GM19240 (cell line): ENCODE measurements around the gene HTT.

ENCODE experiments used
- DNase-seq: peaks from one replicate; pipeline ENCODE4 v3.0.0; 2011; ENCODE audit warnings: low spot score; ENCODE audit not compliant: insufficient read length

HTT gene

DNA sequence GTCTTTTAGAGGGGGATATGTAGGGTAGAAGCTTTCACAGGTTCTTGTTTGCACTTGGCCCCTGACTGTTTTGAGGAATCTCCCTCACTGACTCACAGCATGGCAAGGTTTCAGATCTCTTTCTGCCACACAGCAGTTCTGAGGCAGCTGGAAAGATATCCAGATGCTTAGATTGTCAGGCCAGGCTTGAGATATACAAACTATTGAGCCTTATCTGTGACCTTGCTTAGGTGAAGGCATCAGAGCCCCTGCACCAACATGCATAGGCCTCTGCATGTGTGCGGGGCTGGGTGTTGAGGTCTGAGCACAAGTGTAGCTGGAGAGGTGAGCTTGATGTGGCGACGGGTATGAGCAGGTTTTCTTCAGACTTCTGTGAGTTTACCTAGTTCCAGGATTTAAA lies 93.5 kb downstream of the HTT start:
- no peak for DNase-seq

DNA sequence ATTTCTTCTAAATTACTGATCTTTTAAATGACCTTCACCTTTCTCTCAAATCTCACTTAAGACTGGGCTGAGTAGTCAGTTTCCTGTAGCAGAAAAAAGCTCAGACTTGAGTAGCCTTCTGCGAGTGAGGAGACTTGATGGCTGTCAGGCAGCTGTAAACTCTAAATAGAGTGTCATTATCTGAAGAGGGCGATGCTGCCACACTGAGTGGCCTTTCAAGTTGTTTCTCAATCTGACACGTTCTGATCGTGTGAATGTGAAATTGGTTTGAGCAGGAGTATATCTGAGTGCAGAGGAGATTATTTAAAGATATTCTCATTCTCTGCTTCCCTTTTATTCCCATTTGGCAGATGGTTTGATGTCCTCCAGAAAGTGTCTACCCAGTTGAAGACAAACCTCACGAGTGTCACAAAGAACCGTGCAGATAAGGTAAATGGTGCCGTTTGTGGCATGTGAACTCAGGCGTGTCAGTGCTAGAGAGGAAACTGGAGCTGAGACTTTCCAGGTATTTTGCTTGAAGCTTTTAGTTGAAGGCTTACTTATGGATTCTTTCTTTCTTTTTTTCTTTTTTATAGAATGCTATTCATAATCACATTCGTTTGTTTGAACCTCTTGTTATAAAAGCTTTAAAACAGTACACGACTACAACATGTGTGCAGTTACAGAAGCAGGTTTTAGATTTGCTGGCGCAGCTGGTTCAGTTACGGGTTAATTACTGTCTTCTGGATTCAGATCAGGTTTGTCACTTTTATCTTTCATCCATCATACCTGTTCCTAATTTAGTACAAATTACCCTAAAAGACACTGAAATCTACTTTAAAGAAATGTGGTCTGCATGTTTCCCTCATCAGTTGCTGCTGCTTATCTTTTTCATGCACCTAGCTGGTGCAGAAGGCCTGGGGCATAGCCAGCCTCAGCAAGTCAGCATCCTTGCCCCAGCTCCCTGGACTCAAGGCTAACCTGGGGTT lies 100.2 kb downstream of the HTT start:
- DNase-seq = no peak

DNA sequence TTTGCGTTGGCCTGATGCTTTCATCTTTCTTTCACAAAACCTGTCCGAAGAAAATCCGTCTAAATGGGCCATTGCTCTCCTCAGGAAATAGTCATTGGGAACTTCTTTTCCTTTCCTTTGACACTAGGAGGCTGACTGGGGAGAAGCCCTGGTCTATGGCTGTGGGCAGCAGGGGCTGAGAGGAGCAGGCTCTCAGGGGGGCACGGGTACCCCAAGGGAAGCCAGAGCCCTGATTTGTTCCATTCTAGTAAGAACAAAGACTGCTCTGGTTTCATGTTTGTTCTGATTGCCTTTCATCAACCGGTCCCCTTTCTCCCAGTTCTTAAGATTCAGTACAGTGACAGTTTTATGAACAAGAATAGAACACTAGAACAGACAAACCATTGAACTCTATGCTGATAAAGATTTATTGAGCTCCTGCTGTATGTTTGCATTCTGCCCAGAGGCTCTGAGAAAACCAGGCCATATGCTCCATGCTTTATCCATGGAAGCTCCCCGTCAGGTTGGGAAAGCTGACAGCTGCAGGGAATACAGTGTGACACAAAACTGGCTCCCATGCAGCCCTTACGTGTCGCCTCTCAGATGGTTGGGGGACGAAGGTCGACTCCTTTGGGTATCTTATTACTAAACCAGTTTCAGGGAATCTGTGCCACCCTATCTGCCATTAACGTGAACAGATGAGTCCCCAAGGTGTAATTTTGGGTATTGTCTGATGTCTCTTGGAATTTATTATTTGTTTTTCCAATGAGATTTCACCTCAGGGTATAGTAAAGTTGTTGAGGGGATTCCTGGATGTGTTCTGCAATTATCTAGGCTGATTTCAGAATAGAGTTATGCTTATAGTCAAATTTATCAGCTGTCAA lies 102.1 kb downstream of the HTT start:
- no peak for DNase-seq

DNA sequence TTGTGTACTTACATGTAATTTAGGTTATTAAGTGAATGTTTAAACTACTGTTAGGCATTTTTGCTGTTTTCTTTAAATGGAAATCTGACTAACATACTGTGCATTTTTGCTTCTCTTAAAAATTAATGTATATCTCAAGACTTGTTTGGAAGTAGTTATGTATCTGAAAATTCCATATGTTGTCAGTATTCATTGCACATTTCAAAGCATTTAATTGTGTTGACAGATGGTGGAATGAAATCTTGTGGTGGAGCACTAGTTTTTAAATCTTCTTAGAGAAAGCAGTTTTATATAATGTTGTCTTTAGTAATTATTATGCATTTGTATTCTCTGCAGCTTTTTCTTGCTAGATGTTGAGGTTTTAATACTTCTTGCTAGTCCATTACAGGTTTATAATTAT lies 102.9 kb downstream of the HTT start:
- DNase-seq = no peak

DNA sequence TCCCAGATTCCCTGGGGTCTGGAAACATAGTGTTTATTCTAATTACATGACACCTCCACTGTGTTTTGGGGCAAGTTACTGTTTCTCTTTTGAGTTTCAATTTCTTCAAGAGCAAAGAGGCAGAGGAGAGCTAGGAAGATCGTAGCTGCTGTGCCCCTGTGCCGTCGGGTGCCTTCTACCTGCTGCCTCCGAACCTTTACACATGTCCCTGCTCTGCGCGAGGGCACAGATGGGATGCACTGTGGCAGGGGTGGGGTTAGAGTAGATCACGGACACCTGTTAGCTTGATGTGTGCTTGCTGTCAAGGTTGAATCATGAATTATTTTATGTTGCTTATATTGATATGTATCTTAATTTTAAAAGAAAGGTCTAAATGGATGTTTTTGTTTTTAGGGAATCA lies 103.4 kb downstream of the HTT start:
- DNase-seq = no peak

DNA sequence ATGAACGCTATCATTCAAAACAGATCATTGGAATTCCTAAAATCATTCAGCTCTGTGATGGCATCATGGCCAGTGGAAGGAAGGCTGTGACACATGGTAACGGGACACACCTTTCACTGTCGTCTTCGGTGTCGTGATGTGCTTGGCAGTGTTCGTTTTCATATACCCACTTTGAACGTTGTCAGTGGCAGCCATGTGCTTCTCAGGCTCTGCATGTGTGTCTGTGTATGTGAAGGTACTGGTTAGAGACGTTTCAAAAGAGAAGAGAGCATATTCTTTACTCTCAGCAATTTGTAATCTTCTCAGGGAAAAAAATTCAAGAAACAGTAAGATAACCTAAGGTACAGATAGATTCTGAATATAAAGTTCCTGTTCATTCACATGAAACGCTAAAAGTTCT lies 103.9 kb downstream of the HTT start:
- DNase-seq = no peak

DNA sequence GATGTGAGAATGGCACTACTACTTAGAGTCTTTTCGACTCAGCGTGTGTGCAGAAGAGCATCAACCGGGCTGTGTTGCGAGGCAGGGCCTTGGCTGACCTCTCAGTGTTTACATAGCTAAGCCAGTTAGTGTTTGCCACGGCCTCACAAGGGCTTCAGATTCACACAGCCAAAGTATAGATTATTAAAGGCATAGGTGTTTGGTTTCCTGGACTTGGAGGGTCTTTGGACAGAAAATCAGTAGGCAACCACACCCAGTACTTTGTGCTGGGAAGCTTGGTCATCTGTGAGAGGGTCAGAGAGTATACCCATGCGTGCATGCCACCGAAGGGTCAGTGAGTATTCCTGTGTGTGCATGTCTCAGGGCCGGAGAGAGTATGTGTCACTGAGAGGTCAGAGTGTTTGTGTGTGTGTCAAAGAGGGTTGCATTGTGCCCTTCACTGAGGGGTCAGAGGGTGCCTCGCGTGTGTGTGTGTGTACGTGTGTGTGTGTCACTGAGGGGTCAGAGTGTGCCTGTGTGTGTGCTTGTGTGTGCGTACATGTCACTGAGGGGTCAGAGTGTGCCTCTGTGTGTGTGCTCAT lies 104.7 kb downstream of the HTT start:
- no peak for DNase-seq

DNA sequence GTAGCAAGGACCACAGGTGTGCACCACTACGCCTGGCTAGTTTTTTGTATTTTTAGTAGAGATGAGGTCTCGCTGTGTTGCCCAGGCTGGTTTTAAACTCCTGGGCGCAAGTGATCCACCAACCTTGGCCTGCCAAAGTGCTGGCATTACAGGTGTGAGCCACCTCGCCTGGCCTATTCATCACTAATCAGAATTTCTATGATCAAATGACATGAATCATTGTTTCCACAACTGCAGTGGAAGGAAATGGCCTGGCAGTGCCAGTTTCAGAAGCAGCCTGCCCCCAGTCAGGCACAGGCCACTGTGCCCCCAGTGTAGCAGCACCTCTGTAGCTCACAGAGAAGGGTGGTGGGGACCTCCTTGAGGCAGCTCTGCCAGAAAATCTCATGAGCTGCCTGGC lies 108.5 kb downstream of the HTT start:
- no peak for DNase-seq

DNA sequence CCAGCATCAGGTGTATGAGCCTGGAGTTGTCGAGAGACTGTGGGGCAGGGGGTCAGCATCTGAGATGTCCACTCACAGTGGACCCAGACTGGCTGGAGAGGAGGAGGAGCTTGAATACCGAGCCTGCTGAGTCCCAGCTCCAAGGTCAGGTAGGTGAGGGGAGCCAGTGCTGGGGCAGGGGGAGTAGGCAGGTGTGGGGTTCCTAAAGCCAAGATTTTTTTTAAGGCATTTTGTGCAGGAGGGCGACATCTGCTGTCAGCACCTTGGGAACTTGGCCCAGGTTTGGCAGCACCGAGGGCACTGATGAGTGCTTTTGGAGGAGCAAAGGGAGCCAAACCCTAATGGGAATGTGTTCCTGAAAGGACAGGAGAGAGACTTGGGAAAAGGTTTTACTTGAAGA lies 110.2 kb downstream of the HTT start:
- DNase-seq = no peak

DNA sequence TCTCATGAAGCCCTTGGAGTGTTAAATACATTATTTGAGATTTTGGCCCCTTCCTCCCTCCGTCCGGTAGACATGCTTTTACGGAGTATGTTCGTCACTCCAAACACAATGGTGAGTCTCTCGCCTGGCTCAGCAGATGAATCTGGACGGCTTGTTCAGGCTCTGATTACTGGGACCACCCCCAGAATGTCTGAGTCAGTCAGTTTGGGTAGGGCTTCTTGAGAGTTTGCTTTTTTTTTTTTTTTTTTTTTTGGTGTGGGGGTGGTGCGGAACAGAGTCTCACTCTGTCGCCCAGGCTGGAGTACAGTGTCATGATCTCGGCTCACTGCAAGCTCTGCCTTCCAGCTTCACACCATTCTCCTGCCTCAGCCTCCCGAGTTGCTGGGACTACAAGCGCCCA lies 112.1 kb downstream of the HTT start:
- no peak for DNase-seq

DNA sequence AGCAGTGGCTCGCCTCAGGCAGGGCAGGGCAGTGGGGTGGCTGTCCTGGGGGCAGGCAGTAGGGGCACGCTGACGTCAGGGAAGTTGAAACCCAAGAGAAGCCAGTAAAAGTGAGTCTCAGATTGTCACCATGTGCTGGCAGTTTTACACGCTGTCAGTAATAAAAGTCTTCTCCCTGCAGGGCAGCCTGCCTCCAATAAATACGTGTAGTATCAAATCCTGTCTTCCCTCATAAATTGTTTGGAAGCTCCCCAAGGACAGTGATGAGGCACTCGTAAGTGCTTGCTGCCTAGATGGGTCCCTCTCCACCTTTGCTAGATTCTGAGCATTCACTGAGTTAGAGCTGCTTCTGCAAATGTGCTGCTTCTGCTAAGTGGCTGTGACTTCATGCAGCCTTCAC lies 113.6 kb downstream of the HTT start:
- no peak for DNase-seq

DNA sequence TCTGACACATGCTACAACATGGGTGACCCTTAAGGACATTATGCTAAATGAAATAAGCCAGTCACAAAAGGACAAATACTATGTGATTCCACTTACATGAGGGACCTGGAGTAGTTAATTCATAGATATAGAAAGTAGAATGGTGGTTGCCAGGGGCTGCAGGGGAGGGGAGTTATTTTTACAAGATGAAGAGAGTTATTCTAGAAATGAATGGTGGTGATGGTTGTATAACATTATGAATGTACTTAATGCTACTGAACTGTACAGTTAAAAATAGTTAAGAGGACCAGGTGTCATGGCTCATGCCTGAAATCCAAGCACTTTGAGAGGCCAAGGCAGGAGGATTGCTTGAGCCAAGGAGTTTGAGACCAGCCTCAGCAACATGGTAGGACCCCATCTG lies 115.0 kb downstream of the HTT start:
- no peak for DNase-seq

DNA sequence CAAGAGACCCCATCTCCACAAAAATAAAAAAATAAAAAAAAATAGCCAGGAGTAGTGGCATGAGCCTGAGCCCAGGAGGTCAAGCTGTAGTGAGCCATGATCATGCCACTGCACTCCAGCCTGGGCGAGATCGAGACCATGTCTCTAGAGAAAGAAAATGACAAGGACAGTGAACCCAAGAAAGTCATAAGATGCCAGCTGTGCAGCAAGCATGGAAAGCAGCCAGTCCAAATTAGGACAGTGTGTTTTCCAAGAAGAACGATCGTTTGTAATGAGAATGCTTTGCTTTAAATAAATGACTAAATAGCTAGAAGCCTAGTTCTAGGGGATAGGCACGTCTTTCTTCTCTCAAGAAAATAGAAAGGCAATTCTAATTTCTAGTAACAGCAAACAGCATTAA lies 116.1 kb downstream of the HTT start:
- DNase-seq = no peak

DNA sequence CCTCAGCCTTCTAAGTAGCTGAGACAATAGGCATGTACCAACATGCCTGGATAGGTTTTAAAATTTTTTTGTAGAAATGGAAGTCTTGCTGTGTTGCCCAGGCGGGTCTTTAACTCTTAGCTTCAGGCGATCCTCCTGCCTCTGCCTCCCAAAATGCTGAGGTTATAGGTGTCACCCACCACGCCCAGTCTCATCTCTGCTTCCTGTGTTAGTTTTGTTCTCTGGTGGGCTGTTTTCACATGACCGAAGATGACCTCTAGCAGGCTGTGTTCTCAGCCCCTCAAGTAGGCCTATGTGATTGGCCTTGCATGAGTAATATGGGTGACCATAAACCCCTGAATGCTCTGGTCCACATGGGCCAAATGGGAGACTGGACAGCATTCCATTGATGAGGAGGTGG lies 117.7 kb downstream of the HTT start:
- DNase-seq = no peak

DNA sequence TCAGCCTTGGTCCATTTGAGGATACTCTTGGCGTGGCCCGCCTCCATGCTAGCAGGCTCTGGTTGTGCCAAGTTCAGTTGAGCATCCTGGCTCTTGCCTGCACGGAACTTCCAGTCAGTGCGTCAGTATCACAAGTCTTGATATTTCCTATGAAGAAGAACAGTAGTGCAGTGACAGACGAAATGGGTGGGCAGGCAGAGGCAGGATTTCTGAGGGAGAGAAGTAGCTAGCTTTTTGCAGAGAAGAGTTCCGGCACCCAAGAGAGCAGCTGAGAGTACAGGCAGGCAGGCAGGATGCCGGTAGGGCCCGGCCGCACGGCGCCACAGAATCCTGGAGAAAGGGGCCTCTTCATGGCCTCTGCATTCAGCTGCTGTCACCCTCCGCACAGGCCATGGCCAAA lies 118.3 kb downstream of the HTT start:
- no peak for DNase-seq

DNA sequence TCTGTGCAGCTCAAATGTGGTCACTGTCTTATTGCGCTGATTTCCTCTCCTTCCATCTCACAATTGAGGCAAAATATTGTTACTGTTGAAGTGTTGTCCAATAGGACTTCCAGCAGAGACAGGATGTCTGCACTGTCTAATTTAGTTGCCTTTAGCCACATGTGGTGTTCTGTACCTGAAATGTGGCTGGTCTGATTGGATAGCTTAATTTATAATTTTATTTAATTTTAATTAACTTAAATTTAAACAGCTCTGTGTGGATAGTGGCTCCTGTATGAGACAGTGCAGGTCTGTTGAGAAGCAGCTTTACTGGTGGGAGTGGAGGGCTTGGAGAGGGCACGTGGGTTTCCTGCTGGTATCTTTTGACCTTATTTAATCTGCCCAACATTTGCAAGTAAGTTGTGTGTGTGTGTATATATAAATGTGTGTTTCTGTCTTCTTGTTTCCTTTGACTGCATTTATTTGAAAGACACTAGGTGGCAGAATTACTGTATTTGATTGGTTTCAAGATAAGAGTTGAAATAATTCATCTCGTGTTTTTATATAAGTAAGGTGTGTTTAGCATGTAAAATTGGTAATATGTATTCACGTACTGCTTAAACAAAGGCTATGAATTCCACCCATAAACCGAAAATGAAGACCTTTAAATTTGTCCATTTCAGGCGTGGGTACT lies 119.2 kb downstream of the HTT start:
- no peak for DNase-seq

DNA sequence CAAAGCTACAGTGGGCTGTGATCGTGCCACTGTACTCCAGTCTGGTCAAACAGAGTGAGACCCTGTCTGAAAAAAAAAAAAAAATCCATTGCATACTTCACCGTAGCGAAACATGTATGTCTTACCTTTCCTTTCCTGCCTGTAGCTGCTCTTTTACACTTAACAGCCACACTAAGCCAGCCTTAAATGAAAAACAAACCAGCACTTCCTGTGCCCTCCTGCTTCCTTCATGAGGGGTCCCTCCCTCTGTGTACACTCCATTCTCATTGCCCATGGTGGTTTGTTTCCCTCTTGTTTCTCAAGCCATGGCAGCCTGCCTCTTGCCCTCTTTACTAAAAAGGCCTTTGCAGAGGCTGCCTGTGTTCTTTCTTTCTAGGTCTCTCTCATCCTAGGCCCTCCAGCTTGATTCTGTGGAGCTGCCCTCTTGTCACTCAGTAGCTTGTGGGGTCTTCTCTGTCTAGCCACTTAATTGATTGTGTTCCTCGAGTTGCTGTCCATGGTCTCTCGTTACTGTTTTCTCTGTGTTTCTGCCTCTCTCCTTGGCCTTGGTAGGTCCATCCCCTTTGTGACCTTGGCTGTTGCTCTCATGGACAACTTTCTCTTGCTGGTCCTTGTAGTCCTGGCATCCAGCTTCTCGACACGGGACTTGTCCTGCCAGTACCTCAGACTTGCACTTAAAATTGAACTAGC lies 122.3 kb downstream of the HTT start:
- no peak for DNase-seq

DNA sequence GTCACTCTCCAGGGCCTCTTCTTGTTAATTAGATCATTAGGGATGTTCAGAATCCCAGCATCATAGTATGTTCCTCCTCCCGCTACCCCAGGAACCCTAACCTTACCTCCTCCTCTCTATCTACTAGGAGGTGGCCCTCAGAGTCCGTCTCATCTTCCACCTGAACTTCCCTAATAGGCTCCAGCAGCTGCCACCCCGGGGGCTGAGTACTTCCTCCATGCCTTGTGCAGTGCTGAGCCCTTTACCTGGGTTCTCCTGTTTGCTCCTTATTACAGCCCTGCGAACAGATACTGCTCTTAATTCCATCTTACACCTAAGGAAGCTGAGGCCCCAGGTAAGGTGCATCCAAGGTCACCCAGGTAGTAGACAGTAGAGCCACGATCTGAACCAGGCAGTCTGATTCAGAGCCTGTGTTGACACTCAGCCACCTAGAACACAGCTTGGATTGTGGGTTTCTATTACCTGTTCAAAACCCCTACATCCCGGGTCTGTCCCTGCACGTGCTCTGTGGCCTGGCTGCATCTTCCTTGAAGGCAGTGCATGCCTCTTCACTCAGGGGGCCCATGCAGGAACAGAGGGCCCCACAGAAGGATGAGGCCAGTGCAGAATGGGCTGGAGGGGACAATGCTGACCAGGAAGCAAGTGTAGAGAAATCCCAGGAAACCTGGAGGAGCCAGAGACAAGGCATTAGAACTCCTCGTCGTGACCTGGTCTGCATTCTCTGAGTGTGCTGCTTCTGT lies 123.1 kb downstream of the HTT start:
- DNase-seq = no peak

DNA sequence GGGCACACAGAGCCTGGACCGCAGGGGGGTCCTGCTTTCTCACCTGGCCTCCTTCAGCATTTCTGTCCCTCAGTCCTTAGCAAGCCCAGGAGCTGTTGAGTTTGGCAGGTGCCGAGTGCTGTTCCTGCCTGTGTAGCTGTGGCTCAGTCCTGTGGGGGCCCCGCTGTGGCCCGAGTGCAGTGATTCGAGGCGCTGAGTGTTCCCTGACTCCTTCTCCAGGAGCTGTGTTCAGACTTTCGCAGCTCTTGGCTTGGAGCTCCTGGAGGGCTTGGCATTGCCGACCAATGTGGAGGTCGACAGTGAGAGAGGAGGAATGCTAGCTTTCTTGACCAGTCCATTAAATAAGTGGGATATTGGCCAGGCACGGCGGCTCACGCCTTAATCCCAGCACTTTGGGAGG lies 124.4 kb downstream of the HTT start:
- DNase-seq = no peak
